Vagina (tissue), 2 donors: ENCODE measurements around the gene CATSPERB. TPM values are rescaled to one million over a fixed set of nuclear protein-coding genes. Genes with fewer than 3 reads are reported as not detected.

Experiments used
- DNase-seq, 2 donors: peaks; one replicate each; pipeline ENCODE4 v3.0.0-alpha.2; 2017; ENCODE audit errors: extremely low spot score in 2 of 2
- H3K27ac ChIP-seq: fragments of 200-600 bp; sonication (generic); one replicate; pipeline ENCODE4 v1.5.1; 2019
- H3K27me3 ChIP-seq: fragments of 200-600 bp; sonication (generic); one replicate; pipeline ENCODE4 v1.5.1; 2019
- H3K36me3 ChIP-seq, 2 donors: fragments of 200-600 bp; sonication (generic); one replicate each; pipeline ENCODE4 v1.5.1; 2017 to 2019
- H3K4me1 ChIP-seq: fragments of 200-600 bp; sonication (generic); one replicate; pipeline ENCODE4 v1.5.1; 2019
- H3K4me3 ChIP-seq, 2 donors: fragments of 200-600 bp; sonication (generic); 1 replicate in 1 of 2; 2 replicates in 1 of 2; pipeline ENCODE4 v1.5.1; 2016 to 2019
- H3K9me3 ChIP-seq: fragments of 200-600 bp; sonication (generic); one replicate; pipeline ENCODE4 v1.5.1; 2019
- POLR2A ChIP-seq, 2 donors: fragments of 450-650 bp; IDR thresholded peaks; one replicate each; pipeline ENCODE4 v1.6.1; 2017; ENCODE audit warnings: antibody characterized with exemption in 2 of 2, mild to moderate bottlenecking in 2 of 2, moderate library complexity in 2 of 2
- POLR2AphosphoS5 ChIP-seq, 2 donors: sonication (generic); formaldehyde crosslinking; IDR thresholded peaks; one replicate each; pipeline ENCODE4 v1.9.0; 2017; ENCODE audit warnings: antibody characterized with exemption in 2 of 2, mild to moderate bottlenecking in 2 of 2, low read depth in 1 of 2; ENCODE audit not compliant: insufficient read depth in 1 of 2
- intact Hi-C: fragments of 100-400 bp; cut with DNase I; formaldehyde crosslinking; loops from one replicate; pipeline ENCODE4 v1.15.1; 2023
- total RNA-seq: library from RNA; depleted of rRNA; stranded (reverse); fragments of >200 nt; gene quantifications from one replicate; pipeline ENCODE4 v1.2.3, GENCODE V29; 2016
- TF ChIP-seq, protein P1 (sequence below), 3 experiments: fragments of 450-650 bp in 2 of 3; fragments of 200-600 bp in 1 of 3; sonication (generic) in 1 of 3; IDR thresholded peaks; one replicate each; pipeline ENCODE4 v1.5.1; 2017 to 2019; ENCODE audit warnings: antibody characterized with exemption in 3 of 3, mild to moderate bottlenecking in 2 of 3, moderate library complexity in 2 of 3

Gene CATSPERB
- total RNA-seq, 1 donor from 2014 or later, result 5.2 TPM

DNA sequence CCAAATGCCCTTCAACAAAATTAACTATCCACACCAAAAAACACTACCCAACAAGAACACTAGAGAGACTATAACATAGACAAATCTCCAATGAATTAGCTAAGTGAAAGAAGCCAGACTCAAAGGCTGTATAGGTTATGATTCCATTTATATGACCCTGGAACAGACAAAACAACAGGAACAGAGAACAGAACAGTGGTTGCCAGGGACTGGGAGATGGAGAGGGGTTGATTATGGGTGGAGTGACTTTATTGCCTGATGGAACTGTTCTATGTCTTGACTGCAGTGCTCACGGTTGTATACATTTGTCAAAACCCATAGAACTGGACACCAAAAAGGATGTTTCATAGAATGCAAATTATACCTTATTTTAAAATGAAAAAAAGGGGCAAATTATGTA, 14.9 kb downstream of the CATSPERB start:
- H3K4me1 ChIP-seq, result no peaks in the 10 kb centered on the region
- H3K36me3 ChIP-seq, result no peaks in the 10 kb centered on the region
- TF ChIP-seq POLR2A (IDR thresholded peaks at IDR 0.05), result no peak
- TF ChIP-seq, protein P1, sequence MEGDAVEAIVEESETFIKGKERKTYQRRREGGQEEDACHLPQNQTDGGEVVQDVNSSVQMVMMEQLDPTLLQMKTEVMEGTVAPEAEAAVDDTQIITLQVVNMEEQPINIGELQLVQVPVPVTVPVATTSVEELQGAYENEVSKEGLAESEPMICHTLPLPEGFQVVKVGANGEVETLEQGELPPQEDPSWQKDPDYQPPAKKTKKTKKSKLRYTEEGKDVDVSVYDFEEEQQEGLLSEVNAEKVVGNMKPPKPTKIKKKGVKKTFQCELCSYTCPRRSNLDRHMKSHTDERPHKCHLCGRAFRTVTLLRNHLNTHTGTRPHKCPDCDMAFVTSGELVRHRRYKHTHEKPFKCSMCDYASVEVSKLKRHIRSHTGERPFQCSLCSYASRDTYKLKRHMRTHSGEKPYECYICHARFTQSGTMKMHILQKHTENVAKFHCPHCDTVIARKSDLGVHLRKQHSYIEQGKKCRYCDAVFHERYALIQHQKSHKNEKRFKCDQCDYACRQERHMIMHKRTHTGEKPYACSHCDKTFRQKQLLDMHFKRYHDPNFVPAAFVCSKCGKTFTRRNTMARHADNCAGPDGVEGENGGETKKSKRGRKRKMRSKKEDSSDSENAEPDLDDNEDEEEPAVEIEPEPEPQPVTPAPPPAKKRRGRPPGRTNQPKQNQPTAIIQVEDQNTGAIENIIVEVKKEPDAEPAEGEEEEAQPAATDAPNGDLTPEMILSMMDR (IDR thresholded peaks at IDR 0.05), result no peak
- no peak for TF ChIP-seq POLR2AphosphoS5 (IDR thresholded peaks at IDR 0.05; ENCODE audit: insufficient read depth in 1 of 2, low read depth in 1 of 2)
- no peak overlapping the region for H3K4me3 ChIP-seq
- DNase-seq, result no peak
- no peak overlapping the region for H3K27ac ChIP-seq
- no peaks in the 10 kb centered on the region for H3K9me3 ChIP-seq
- intact Hi-C loops, result no loop called here
- H3K27me3 ChIP-seq, result no peaks in the 10 kb centered on the region

DNA sequence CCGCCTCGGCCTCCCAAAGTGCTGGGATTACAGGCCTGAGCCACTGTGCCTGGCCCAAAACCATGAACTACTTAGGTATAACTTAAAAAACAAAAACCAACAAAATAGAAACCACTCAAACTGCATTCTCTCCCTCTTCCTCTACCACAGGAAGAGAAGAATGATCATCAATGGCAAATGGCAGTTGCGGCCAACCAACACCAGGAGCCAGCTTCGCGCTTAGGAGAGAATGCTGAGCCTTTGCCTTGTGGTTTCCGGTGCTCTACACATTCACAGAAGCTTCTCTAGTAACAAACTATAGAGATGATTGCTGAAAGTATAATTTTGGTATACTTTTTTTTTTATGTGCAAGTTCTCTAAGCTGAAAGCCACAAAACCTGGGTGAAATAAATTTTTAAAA, 17.1 kb downstream of the CATSPERB start:
- H3K27me3 ChIP-seq, result no peaks in the 10 kb centered on the region
- no peak overlapping the region for H3K27ac ChIP-seq
- DNase-seq, result no peak
- no peaks in the 10 kb centered on the region for H3K36me3 ChIP-seq
- H3K4me3 ChIP-seq, result no peak overlapping the region
- H3K4me1 ChIP-seq, result no peaks in the 10 kb centered on the region
- TF ChIP-seq POLR2AphosphoS5 (IDR thresholded peaks at IDR 0.05; ENCODE audit: insufficient read depth in 1 of 2, low read depth in 1 of 2) (no peak), POLR2A (IDR thresholded peaks at IDR 0.05) (no peak)
- TF ChIP-seq, protein P1 (IDR thresholded peaks at IDR 0.05), result no peak
- no peaks in the 10 kb centered on the region for H3K9me3 ChIP-seq
- intact Hi-C loops, result no loop called here

DNA sequence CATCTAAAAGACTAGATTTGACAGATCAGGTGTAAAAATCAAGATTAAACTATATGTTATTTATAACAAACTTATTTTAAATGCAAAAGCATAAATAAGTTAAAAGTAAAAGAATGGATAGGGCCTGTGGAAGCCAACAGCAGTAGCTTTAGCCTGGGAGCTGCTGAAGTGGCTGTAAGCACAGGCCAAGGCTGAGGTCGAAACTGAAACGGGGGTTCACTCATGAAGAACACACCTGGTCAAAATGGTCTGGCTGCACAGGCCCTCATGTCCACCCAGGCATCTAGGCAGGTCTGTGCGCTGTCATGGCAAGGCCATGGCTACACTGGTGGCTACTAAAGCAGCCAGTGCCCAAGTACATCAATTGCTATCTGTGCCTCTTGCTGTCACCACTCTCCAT, 23.1 kb downstream of the CATSPERB start:
- Histone ChIP-seq H3K27ac (no peak overlapping the region), H3K4me3 (no peak overlapping the region), H3K9me3 (no peaks in the 10 kb centered on the region), H3K36me3 (no peaks in the 10 kb centered on the region), H3K27me3 (no peaks in the 10 kb centered on the region), H3K4me1 (no peaks in the 10 kb centered on the region)
- no peak for DNase-seq
- intact Hi-C loops, result no loop called here
- no peak for TF ChIP-seq POLR2AphosphoS5 (IDR thresholded peaks at IDR 0.05; ENCODE audit: insufficient read depth in 1 of 2, low read depth in 1 of 2)
- TF ChIP-seq, protein P1 (IDR thresholded peaks at IDR 0.05), result no peak
- no peak for TF ChIP-seq POLR2A (IDR thresholded peaks at IDR 0.05)

DNA sequence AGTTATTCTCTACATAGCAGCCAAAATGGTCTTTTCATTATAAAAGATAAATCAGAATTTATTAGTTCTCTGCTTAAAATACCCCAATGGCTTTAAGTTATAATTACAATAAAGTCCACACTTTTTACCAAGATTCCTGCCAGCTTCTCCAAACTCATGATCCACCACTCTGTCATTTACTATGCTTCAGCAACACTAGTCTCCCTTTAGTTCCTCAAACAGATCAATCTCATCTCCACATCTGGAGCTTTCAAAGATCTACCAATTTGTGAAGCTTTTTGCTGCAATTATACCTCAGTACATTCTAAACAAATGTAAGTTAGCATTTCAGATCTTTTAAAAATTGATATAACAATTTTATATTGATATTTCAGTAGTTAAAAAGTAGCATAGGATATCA, 24.9 kb downstream of the CATSPERB start:
- DNase-seq, result no peak
- TF ChIP-seq, protein P1 (IDR thresholded peaks at IDR 0.05), result no peak
- no peak for TF ChIP-seq POLR2A (IDR thresholded peaks at IDR 0.05)
- no peak for TF ChIP-seq POLR2AphosphoS5 (IDR thresholded peaks at IDR 0.05; ENCODE audit: insufficient read depth in 1 of 2, low read depth in 1 of 2)

DNA sequence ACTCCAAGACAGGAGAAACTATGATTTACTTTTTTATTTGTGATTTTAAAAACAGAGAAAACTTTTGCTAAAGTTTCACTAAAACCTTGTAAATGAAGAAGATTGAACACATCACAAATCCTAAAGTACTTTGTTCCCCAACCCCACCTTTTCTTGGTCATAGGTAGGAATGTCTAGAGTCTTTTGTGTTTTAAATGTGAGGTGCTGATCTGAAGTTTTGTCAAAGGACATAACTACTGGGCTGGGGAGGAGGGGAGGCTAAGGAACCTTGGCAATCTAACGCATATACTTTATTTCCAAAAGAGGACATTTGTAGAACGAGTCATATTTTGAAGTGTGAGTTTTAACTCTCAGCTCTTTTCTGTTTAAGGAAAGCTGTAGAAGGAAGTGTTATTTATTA, 37.2 kb downstream of the CATSPERB start:
- H3K36me3 ChIP-seq, result no peaks in the 10 kb centered on the region
- no peak overlapping the region for H3K27ac ChIP-seq
- no peaks in the 10 kb centered on the region for H3K4me1 ChIP-seq
- H3K4me3 ChIP-seq, result no peak overlapping the region
- DNase-seq, result no peak
- intact Hi-C loops, result no loop called here
- TF ChIP-seq POLR2A (IDR thresholded peaks at IDR 0.05) (no peak), POLR2AphosphoS5 (IDR thresholded peaks at IDR 0.05; ENCODE audit: insufficient read depth in 1 of 2, low read depth in 1 of 2) (no peak)
- TF ChIP-seq, protein P1 (IDR thresholded peaks at IDR 0.05), result no peak
- no peaks in the 10 kb centered on the region for H3K27me3 ChIP-seq
- H3K9me3 ChIP-seq, result no peaks in the 10 kb centered on the region

More for the DNA sequence above, 24.9 kb downstream of the CATSPERB start:
- H3K4me1 ChIP-seq, result no peaks in the 10 kb centered on the region
- H3K27me3 ChIP-seq, result no peaks in the 10 kb centered on the region
- no peak overlapping the region for H3K4me3 ChIP-seq
- H3K36me3 ChIP-seq, result no peaks in the 10 kb centered on the region
- no peak overlapping the region for H3K27ac ChIP-seq
- intact Hi-C loops, result no loop called here
- H3K9me3 ChIP-seq, result no peaks in the 10 kb centered on the region
